ENCODE results near the gene BRF1. TPM values are rescaled to one million over a fixed set of nuclear protein-coding genes. Genes with fewer than 3 reads are reported as not detected.
A peak's percentile ranks its signal among the peaks of the same experiment; 100 is the strongest.

Gene BRF1
- total RNA-seq, 1 experiment from 2014 or later: 41.2 TPM

- H3K4me3 ChIP-seq (replicated peaks in 1 of 2; ENCODE audit: low read depth in 1 of 2, low read length in 2 of 2): peak overlapping the region; percentile 83 to 95
- no TSS peak for BruUV-seq (replicated peaks)
- H3K9ac ChIP-seq (ENCODE audit: low read length): peak overlapping the region; percentile 93
- no peak for TF ChIP-seq ZFX (IDR thresholded peaks at IDR 0.05)
- TF ChIP-seq POLR2AphosphoS5 (IDR thresholded peaks at IDR 0.05; ENCODE audit: low read depth, low read length): peak; percentile 80
- ChIA-PET POLR2A (interaction anchor here (0.6 to 1.3 kb wide), 7 partner anchors 9 to 188 kb away, joined by 3 to 8 read pairs (median 3); partner anchors contain the start of genes BTBD6 and PACS2), CTCF (interaction anchor here (0.7 to 1.8 kb wide), 11 partner anchors 13 to 328 kb away, joined by 3 to 8 read pairs (median 4); partner anchors contain the start of gene PACS2), RAD21 (ENCODE audit: low non-redundant PET in 1 of 2, low total read pairs in 2 of 2, uncharacterized antibody in 2 of 2, unreplicated experiment in 2 of 2) (interaction anchor here (0.6 to 1.3 kb wide), 2 partner anchors 51 to 103 kb away, joined by 4 read pairs; no protein-coding TSS in a partner anchor)
- peak overlapping the region; percentile 48 for H2AFZ ChIP-seq (ENCODE audit: low read depth, low read length, poor library complexity, severe bottlenecking)
- no peaks in the 10 kb centered on the region for H3K27me3 ChIP-seq (ENCODE audit: insufficient read depth, low read length)
- peaks cover 22 to 39% of the 10 kb centered on the region in 2 experiments for H3K4me1 ChIP-seq (ENCODE audit: control insufficient read depth in 1 of 2, insufficient read depth in 2 of 2, low read length in 2 of 2)
- H3K79me2 ChIP-seq (ENCODE audit: insufficient read depth, low read length): peaks cover 39% of the 10 kb centered on the region
- H3K9me3 ChIP-seq (ENCODE audit: control insufficient read depth in 1 of 2, insufficient read depth in 1 of 2, low read depth in 1 of 2, low read length in 2 of 2): no peaks in the 10 kb centered on the region
- DNase-seq (ENCODE audit: low read depth, low spot score) (peak; percentile 89), ATAC-seq (peak; percentile 80)
- H3K9me2 ChIP-seq (ENCODE audit: insufficient read depth): no peaks in the 10 kb centered on the region
- intact Hi-C loops (cut with micrococcal nuclease): loop anchor here (2.0 kb wide), 1 partner anchor 13 kb away; the partner anchor contains the start of gene PACS2
- H3K27ac ChIP-seq (ENCODE audit: low read depth, low read length): peak overlapping the region; percentile 90
- H3K36me3 ChIP-seq (ENCODE audit: control insufficient read depth in 1 of 2, insufficient read depth in 2 of 2, low read length in 2 of 2): no peaks in the 10 kb centered on the region
- peak overlapping the region; percentile 98 for H3K4me2 ChIP-seq (ENCODE audit: low read length)
- H4K20me1 ChIP-seq (ENCODE audit: insufficient read depth): no peaks in the 10 kb centered on the region
Observed at GRCh38 chr14:105301103-105301914, 508 bp upstream of the BRF1 start.

GRCh38 chr14:105299654-105300541, 903 bp downstream of the BRF1 start:
- Histone ChIP-seq H4K20me1 (ENCODE audit: insufficient read depth) (no peaks in the 10 kb centered on the region), H3K79me2 (ENCODE audit: insufficient read depth, low read length) (peaks cover 52% of the 10 kb centered on the region), H3K4me1 (ENCODE audit: control insufficient read depth in 1 of 2, insufficient read depth in 2 of 2, low read length in 2 of 2) (peaks cover 22 to 39% of the 10 kb centered on the region in 2 experiments), H3K9me3 (ENCODE audit: control insufficient read depth in 1 of 2, insufficient read depth in 1 of 2, low read depth in 1 of 2, low read length in 2 of 2) (no peaks in the 10 kb centered on the region), H3K4me2 (ENCODE audit: low read length) (peak overlapping the region; percentile 98), H3K9ac (ENCODE audit: low read length) (peak overlapping the region; percentile 93), H3K4me3 (replicated peaks in 1 of 2; ENCODE audit: low read depth in 1 of 2, low read length in 2 of 2) (peak overlapping the region; percentile 83 to 95), H2AFZ (ENCODE audit: low read depth, low read length, poor library complexity, severe bottlenecking) (no peak overlapping the region), H3K9me2 (ENCODE audit: insufficient read depth) (no peaks in the 10 kb centered on the region), H3K27ac (ENCODE audit: low read depth, low read length) (peak overlapping the region; percentile 90), H3K36me3 (ENCODE audit: control insufficient read depth in 1 of 2, insufficient read depth in 2 of 2, low read length in 2 of 2) (no peaks in the 10 kb centered on the region), H3K27me3 (ENCODE audit: insufficient read depth, low read length) (no peaks in the 10 kb centered on the region)
- ATAC-seq: peak; percentile 0; the same call in 1 of the 2 replicates
- BruUV-seq (replicated peaks): no TSS peak
- ChIA-PET POLR2A (no interaction called here), RAD21 (ENCODE audit: low non-redundant PET in 1 of 2, low total read pairs in 2 of 2, uncharacterized antibody in 2 of 2, unreplicated experiment in 2 of 2) (no interaction called here), CTCF (interaction anchor here (1.8 kb wide), 1 partner anchor 208 kb away, joined by 4 read pairs; no protein-coding TSS in a partner anchor)
- intact Hi-C loops (cut with micrococcal nuclease): loop anchor here (2.0 kb wide), 1 partner anchor 15 kb away; the partner anchor contains the start of gene PACS2
- DNase-seq (ENCODE audit: low read depth, low spot score): no peak
- no peak for TF ChIP-seq CTCF (IDR thresholded peaks at IDR 0.05 in 2 of 3, conservative IDR thresholded peaks at IDR 0.05 in 1 of 3; ENCODE audit: borderline replicate concordance in 1 of 3, insufficient read depth in 1 of 3, low read depth in 2 of 3, low read length in 2 of 3)
- TF ChIP-seq CEBPB (IDR thresholded peaks at IDR 0.05; ENCODE audit: low read depth): no peak
- TF ChIP-seq SIN3A (IDR thresholded peaks at IDR 0.05; ENCODE audit: low read depth): no peak
- TF ChIP-seq POLR2AphosphoS5 (IDR thresholded peaks at IDR 0.05; ENCODE audit: low read depth, low read length): no peak
- no peak for TF ChIP-seq ZBTB33 (IDR thresholded peaks at IDR 0.05; ENCODE audit: extremely low read depth, insufficient replicate concordance, low read length)
- no peak for TF ChIP-seq RAD21 (IDR thresholded peaks at IDR 0.05; ENCODE audit: low read depth)
- no peak for TF ChIP-seq EZH2 (IDR thresholded peaks at IDR 0.05)
- no peak for TF ChIP-seq ATF3 (IDR thresholded peaks at IDR 0.05)
- TF ChIP-seq EZH2phosphoT487 (IDR thresholded peaks at IDR 0.05; ENCODE audit: borderline replicate concordance): no peak
- no peak for TF ChIP-seq POLR2A (IDR thresholded peaks at IDR 0.05; ENCODE audit: borderline replicate concordance, extremely low read depth, insufficient read depth, insufficient read length)
- no peak for TF ChIP-seq ELF1 (IDR thresholded peaks at IDR 0.05; ENCODE audit: borderline replicate concordance, low read depth)

All from HCT116 (cell line).